ENCODE data around the gene TMPRSS3.

TMPRSS3 gene

GRCh38 chr21:42440187-42440792, 44.4 kb upstream of the TMPRSS3 start:
- H3K36me3 ChIP-seq (ENCODE audit: low read length), result no peaks in the 10 kb centered on the region

GRCh38 chr21:42439284-42440186, 43.7 kb upstream of the TMPRSS3 start:
- TF ChIP-seq CTCF (IDR thresholded peaks at IDR 0.05; ENCODE audit: insufficient read depth, low read length, poor library complexity, severe bottlenecking), result no peak
- TF ChIP-seq EZH2phosphoT487 (conservative IDR thresholded peaks at IDR 0.05; ENCODE audit: low read length), result no peak
- H3F3A ChIP-seq (ENCODE audit: insufficient read depth), result no peaks in the 10 kb centered on the region
- no peaks in the 10 kb centered on the region for H4K20me1 ChIP-seq (ENCODE audit: low read depth, low read length)
- no peaks in the 10 kb centered on the region for H3K9me2 ChIP-seq (replicated peaks; ENCODE audit: insufficient read depth, low read length)
- no peak overlapping the region for H3K4me3 ChIP-seq (ENCODE audit: insufficient read depth, low read length, poor library complexity, severe bottlenecking)
- no peaks in the 10 kb centered on the region for H3K9me3 ChIP-seq (ENCODE audit: insufficient read depth, low read length)
- no peak overlapping the region for H2AFZ ChIP-seq (ENCODE audit: low read depth, low read length, severe bottlenecking)
- no peaks in the 10 kb centered on the region for H3K36me3 ChIP-seq (ENCODE audit: low read length)
- H3K4me2 ChIP-seq (ENCODE audit: low read depth, low read length, poor library complexity, severe bottlenecking), result no peak overlapping the region
- no peaks in the 10 kb centered on the region for H3K27me3 ChIP-seq (ENCODE audit: low read length)
- no peak overlapping the region for H3K9ac ChIP-seq (ENCODE audit: low read length)
- H3K79me2 ChIP-seq (ENCODE audit: insufficient read depth, low read length), result no peaks in the 10 kb centered on the region
- H3K27ac ChIP-seq (ENCODE audit: low read depth, low read length), result no peak overlapping the region

More at GRCh38 chr21:42440187-42440792, 44.4 kb upstream of the TMPRSS3 start:
- H3F3A ChIP-seq (ENCODE audit: insufficient read depth), result no peaks in the 10 kb centered on the region
- TF ChIP-seq EZH2phosphoT487 (conservative IDR thresholded peaks at IDR 0.05; ENCODE audit: low read length), result no peak
- TF ChIP-seq CTCF (IDR thresholded peaks at IDR 0.05; ENCODE audit: insufficient read depth, low read length, poor library complexity, severe bottlenecking), result no peak
- H3K9me2 ChIP-seq (replicated peaks; ENCODE audit: insufficient read depth, low read length), result no peaks in the 10 kb centered on the region
- H3K9me3 ChIP-seq (ENCODE audit: insufficient read depth, low read length), result no peaks in the 10 kb centered on the region
- no peak overlapping the region for H3K27ac ChIP-seq (ENCODE audit: low read depth, low read length)
- H3K27me3 ChIP-seq (ENCODE audit: low read length), result no peaks in the 10 kb centered on the region
- H3K4me2 ChIP-seq (ENCODE audit: low read depth, low read length, poor library complexity, severe bottlenecking), result no peak overlapping the region
- no peak overlapping the region for H2AFZ ChIP-seq (ENCODE audit: low read depth, low read length, severe bottlenecking)
- no peaks in the 10 kb centered on the region for H3K79me2 ChIP-seq (ENCODE audit: insufficient read depth, low read length)
- no peak overlapping the region for H3K9ac ChIP-seq (ENCODE audit: low read length)
- no peak overlapping the region for H3K4me3 ChIP-seq (ENCODE audit: insufficient read depth, low read length, poor library complexity, severe bottlenecking)
- H4K20me1 ChIP-seq (ENCODE audit: low read depth, low read length), result no peaks in the 10 kb centered on the region

- Histone ChIP-seq H3K27me3 (ENCODE audit: low read length) (no peaks in the 10 kb centered on the region), H3K4me2 (ENCODE audit: low read depth, low read length, poor library complexity, severe bottlenecking) (no peak overlapping the region), H2AFZ (ENCODE audit: low read depth, low read length, severe bottlenecking) (no peak overlapping the region), H3K9ac (ENCODE audit: low read length) (no peak overlapping the region), H3K9me2 (replicated peaks; ENCODE audit: insufficient read depth, low read length) (no peaks in the 10 kb centered on the region), H4K20me1 (ENCODE audit: low read depth, low read length) (no peaks in the 10 kb centered on the region), H3K36me3 (ENCODE audit: low read length) (no peaks in the 10 kb centered on the region), H3K79me2 (ENCODE audit: insufficient read depth, low read length) (no peaks in the 10 kb centered on the region), H3K9me3 (ENCODE audit: insufficient read depth, low read length) (no peaks in the 10 kb centered on the region), H3F3A (ENCODE audit: insufficient read depth) (no peaks in the 10 kb centered on the region), H3K27ac (ENCODE audit: low read depth, low read length) (no peak overlapping the region), H3K4me3 (ENCODE audit: insufficient read depth, low read length, poor library complexity, severe bottlenecking) (no peak overlapping the region)
- no peak for TF ChIP-seq CTCF (IDR thresholded peaks at IDR 0.05; ENCODE audit: insufficient read depth, low read length, poor library complexity, severe bottlenecking)
- TF ChIP-seq EZH2phosphoT487 (conservative IDR thresholded peaks at IDR 0.05; ENCODE audit: low read length), result no peak
These were observed 42.7 kb upstream of the TMPRSS3 start for GRCh38 chr21:42438316-42439205.

All from SU-DHL-6 (cell line).